Naive thymus-derived CD8-positive, alpha-beta T cell (primary cell): ENCODE results near the gene ZNF232. TPM values are rescaled to one million over a fixed set of nuclear protein-coding genes. Genes with fewer than 3 reads are reported as not detected.
"Not testable (repeated sequence)": the region's sequence is repeated elsewhere in the genome, so short reads cannot be mapped to it uniquely, and the experiment has no call there.

ENCODE experiments used
- ATAC-seq, 2 donors: fragments of 150-1000 bp; cut with Tn5 transposase in 1 of 2; sonication (Bioruptor Pico), chemical (Tn5 transposase) in 1 of 2; 1 replicate in 1 of 2; 2 replicates in 1 of 2; pipeline ENCODE4 v1.10.0; 2021; ENCODE audit warnings: mild to moderate bottlenecking in 2 of 2, moderate library complexity in 2 of 2
- POLR2A ChIA-PET: fragments of 350-600 bp; sonication (Branson Sonifier 250); formaldehyde crosslinking; loops from one replicate; lab custom pipeline; 2021; ENCODE audit warnings: antibody characterized with exemption; lab: Charles Lee
- DNase-seq, 10 donors: peaks; one replicate each; pipeline versions ENCODE4 v3.0.0 to v3.0.0-alpha.2; 2020 to 2022
- H3K27ac Mint-ChIP-seq, 10 donors: one replicate each; pipeline ENCODE4 v1.8.0; 2020 to 2022; ENCODE audit warnings: mild to moderate bottlenecking in 10 of 10, mixed read lengths in 10 of 10, moderate library complexity in 4 of 10, inconsistent platforms in 1 of 10
- H3K27me3 Mint-ChIP-seq, 5 donors: one replicate each; pipeline ENCODE4 v1.8.0; 2021 to 2022; ENCODE audit warnings: mixed read lengths in 5 of 5
- H3K36me3 Mint-ChIP-seq, 3 donors: one replicate each; pipeline ENCODE4 v1.8.0; 2020 to 2022; ENCODE audit warnings: mixed read lengths in 3 of 3, mild to moderate bottlenecking in 2 of 3, inconsistent platforms in 1 of 3
- H3K4me1 Mint-ChIP-seq, 4 donors: one replicate each; pipeline ENCODE4 v1.8.0; 2021 to 2022; ENCODE audit warnings: mixed read lengths in 4 of 4
- H3K4me3 Mint-ChIP-seq, 10 donors: one replicate each; pipeline ENCODE4 v1.8.0; 2020 to 2022; ENCODE audit warnings: mild to moderate bottlenecking in 10 of 10, mixed read lengths in 10 of 10, moderate library complexity in 6 of 10, inconsistent platforms in 1 of 10
- H3K9me3 Mint-ChIP-seq, 9 donors: one replicate each; pipeline ENCODE4 v1.8.0; 2020 to 2022; ENCODE audit warnings: mixed read lengths in 9 of 9, mild to moderate bottlenecking in 3 of 9, inconsistent platforms in 1 of 9, moderate library complexity in 1 of 9
- polyA plus RNA-seq, 3 donors: library from polyadenylated mRNA; unstranded; fragments of 300-500 nt; fragmentation: Illumina TruSeq; gene quantifications; one replicate each; pipeline ENCODE4 v1.2.3, GENCODE V29; 2021
- total RNA-seq, 8 experiments: library from RNA in 2 of 8; stranded (reverse) in 2 of 8; gene quantifications; one replicate each; pipeline ENCODE4 v1.2.3 and lab custom pipeline; 2021 to 2026

The ZNF232 gene
- 10 to 100 TPM; 14.0 to 18.9 TPM for total RNA-seq
- 1 to 10 TPM; 6.0 to 10.0 (median 7.3) TPM for polyA plus RNA-seq
- total RNA-seq (lab: John Stamatoyannopoulos, UW) = 8.3 to 34.8 (median 20.8) reads per million in 6 experiments

DNA sequence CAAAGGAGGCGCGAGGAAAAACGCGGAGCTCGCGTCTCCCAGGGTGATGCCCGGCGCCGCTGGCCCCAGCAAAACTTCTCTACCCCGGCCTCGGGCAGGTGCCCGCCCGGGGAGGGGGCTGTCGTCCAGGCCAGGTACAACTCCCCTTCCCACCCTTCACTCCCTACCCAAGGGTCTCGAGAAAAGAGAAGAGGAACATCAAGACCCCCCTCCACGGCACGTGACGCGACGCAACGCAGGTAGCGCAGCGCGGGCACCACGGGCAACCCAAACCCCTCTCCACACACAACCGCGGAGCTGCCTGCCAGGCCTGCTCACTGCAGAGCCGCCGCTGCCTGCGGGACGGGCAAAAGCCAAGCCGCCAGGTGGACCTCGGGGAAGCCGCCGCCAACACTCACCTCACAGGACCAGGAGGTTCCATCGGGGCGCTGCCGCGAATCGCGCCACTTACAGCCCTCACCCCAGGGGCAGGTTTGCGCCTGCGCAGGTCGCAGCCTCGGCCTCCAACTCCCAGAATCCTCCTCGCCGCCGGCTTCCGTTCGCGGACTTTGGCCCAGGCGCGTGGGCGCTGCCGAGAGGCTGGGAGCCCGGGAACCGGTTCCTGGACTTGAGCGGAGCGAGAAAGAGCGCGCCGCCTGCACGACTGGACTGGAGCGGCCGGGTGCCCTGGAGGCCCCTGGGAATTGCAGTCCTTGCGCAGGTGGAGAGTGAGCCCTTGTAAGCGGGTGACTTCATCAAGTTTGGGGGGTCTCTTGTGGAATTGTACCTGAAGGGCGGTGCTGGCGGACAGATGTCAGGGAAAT, at the start of gene ZNF232:
TSS of gene ZNF232 (minus strand) at position 477 of the 803 bp plus-strand sequence. CDS start at position 421, 56 bp downstream.
- peaks cover 21 to 44% (median 28%) of the 10 kb centered on the region in 4 donors for H3K4me1 Mint-ChIP-seq
- H3K4me3 Mint-ChIP-seq = peak within 1 kb of the TSS; percentile 83 to 93 (median 87)
- peaks cover 8 to 30% (median 13%) of the 10 kb centered on the region in 3 donors for H3K36me3 Mint-ChIP-seq

DNA sequence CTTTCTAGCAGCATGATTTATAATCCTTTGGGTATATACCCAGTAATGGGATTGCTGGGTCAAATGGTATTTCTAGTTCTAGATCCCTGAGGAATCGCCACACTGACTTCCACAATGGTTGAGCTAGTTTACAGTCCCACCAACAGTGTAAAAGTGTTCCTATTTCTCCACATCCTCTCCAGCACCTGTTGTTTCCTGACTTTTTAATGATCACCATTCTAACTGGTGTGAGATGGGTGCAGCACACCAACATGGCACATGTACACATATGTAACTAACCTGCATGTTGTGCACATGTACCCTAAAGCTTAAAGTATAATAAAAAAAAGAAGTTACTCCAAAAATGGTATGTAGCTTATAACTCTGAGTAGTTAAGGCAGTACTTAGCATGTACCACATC, 49.0 kb upstream of the ZNF232 start:
- H3K4me1 Mint-ChIP-seq = not testable (repeated sequence)

More for the DNA sequence above, at the start of gene ZNF232:
- H3K27me3 Mint-ChIP-seq = peaks cover 1 to 24% (median 6%) of the 10 kb centered on the region in 5 donors
- POLR2A ChIA-PET = interaction anchor here (0.5 to 1.7 kb wide), 9 partner anchors 13 to 209 kb away, joined by 3 to 8 read pairs (median 3); partner anchors contain the start of genes CHRNE and ZNF594
- ATAC-seq (peak; percentile 86 to 90), DNase-seq (peak; percentile 82 to 93 (median 88))
- H3K27ac Mint-ChIP-seq = peak within 1 kb of the TSS; percentile 71 to 95 (median 88)
- peaks cover 0 to under 1% (median 0%) of the 10 kb centered on the region in 9 donors for H3K9me3 Mint-ChIP-seq

GRCh38 chr17:5146122-5146521, 34.4 kb upstream of the ZNF232 start:
- DNase-seq, H3K27ac Mint-ChIP-seq, H3K4me1 Mint-ChIP-seq, H3K36me3 Mint-ChIP-seq, H3K9me3 Mint-ChIP-seq, H3K4me3 Mint-ChIP-seq, ATAC-seq, POLR2A ChIA-PET: not testable (repeated sequence)
- peaks cover 0 to 14% (median 3%) of the 10 kb centered on the region in 5 donors for H3K27me3 Mint-ChIP-seq

More for the DNA sequence above, 49.0 kb upstream of the ZNF232 start:
- H3K36me3 Mint-ChIP-seq, ATAC-seq, H3K4me3 Mint-ChIP-seq, DNase-seq, H3K27ac Mint-ChIP-seq, H3K9me3 Mint-ChIP-seq, POLR2A ChIA-PET: not testable (repeated sequence)
- H3K27me3 Mint-ChIP-seq = peaks cover 0 to 23% (median 17%) of the 10 kb centered on the region in 5 donors

GRCh38 chr17:5142877-5143276, 31.2 kb upstream of the ZNF232 start:
- DNase-seq, ATAC-seq, POLR2A ChIA-PET, H3K4me3 Mint-ChIP-seq, H3K27me3 Mint-ChIP-seq, H3K27ac Mint-ChIP-seq, H3K9me3 Mint-ChIP-seq, H3K36me3 Mint-ChIP-seq, H3K4me1 Mint-ChIP-seq: not testable (repeated sequence)

- no peaks in the 10 kb centered on the region for H3K27me3 Mint-ChIP-seq
- POLR2A ChIA-PET = no interaction called here
- H3K36me3 Mint-ChIP-seq = no peaks in the 10 kb centered on the region
Measured at GRCh38 chr17:5139458-5139732, 27.7 kb upstream of the ZNF232 start.

GRCh38 chr17:5138616-5139457, 27.2 kb upstream of the ZNF232 start:
- Mint-ChIP-seq H3K36me3 (no peaks in the 10 kb centered on the region), H3K9me3 (no peaks in the 10 kb centered on the region), H3K27ac (no peak overlapping the region), H3K4me3 (no peak overlapping the region), H3K27me3 (no peaks in the 10 kb centered on the region), H3K4me1 (peaks cover 0 to 2% (median 0%) of the 10 kb centered on the region in 4 donors)
- POLR2A ChIA-PET = interaction anchor here (0.5 kb wide), 1 partner anchor 391 kb away, joined by 4 read pairs; no protein-coding TSS in a partner anchor
- DNase-seq = peak in 1 of 10 donors; percentile 46
- ATAC-seq = no peak

More at GRCh38 chr17:5139458-5139732, 27.7 kb upstream of the ZNF232 start:
- ATAC-seq (no peak), DNase-seq (no peak)
- no peak overlapping the region for H3K27ac Mint-ChIP-seq
- peaks cover 0 to 2% (median 0%) of the 10 kb centered on the region in 4 donors for H3K4me1 Mint-ChIP-seq
- H3K9me3 Mint-ChIP-seq = no peaks in the 10 kb centered on the region
- no peak overlapping the region for H3K4me3 Mint-ChIP-seq

- ATAC-seq, H3K4me3 Mint-ChIP-seq, H3K9me3 Mint-ChIP-seq, H3K27me3 Mint-ChIP-seq, H3K4me1 Mint-ChIP-seq, H3K27ac Mint-ChIP-seq, H3K36me3 Mint-ChIP-seq: not testable (repeated sequence)
- POLR2A ChIA-PET = interaction anchor here (0.5 kb wide), 1 partner anchor 391 kb away, joined by 4 read pairs; no protein-coding TSS in a partner anchor
- peak in 1 of 10 donors; percentile 45 for DNase-seq
Measured at GRCh38 chr17:5138198-5138544, 26.5 kb upstream of the ZNF232 start.

- DNase-seq, ATAC-seq, H3K9me3 Mint-ChIP-seq, H3K27me3 Mint-ChIP-seq, H3K36me3 Mint-ChIP-seq, POLR2A ChIA-PET, H3K4me1 Mint-ChIP-seq, H3K4me3 Mint-ChIP-seq, H3K27ac Mint-ChIP-seq: not testable (repeated sequence)
Measured at GRCh38 chr17:5137511-5138197, 26.0 kb upstream of the ZNF232 start.

DNA sequence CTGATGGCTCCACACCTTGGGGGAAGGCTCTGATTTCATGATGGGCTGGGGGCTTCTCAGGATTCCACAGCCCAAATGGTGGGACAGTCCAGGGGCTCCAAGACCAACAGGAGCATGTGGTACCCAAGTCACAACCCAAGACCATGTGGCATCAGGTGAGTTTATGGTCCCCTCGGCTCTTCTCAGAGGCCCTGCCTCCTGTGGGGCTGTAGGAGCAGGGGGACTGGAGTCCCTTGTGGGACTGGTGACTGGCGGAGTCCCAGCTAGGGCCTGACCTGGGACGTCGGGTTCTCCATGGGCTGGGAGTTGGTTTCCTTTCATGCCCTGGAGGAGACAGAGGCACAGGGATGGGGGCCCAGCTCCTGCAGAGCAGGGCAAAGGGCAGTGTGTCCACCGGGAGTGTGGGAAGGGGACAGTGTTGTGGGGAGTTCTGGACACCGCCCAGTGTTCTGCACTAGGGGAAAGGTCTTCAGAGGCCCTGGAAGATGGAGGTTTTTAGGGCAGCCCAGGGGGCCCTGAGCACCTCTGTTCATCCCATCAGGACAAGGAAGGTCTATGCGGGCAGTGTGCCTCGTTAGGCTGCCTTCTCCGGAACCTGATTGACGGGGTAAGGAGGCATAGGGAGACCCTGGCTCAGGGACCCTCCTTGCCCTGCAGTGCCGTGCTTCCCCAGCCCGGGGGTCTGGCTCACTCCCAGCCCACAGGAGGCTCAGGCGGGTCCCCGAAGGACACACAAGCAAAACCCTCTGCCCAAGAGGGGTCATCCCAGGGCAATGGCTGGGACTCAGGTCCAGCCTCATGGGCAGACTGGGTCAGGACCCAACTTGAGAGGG, 25.1 kb upstream of the ZNF232 start:
- H3K9me3 Mint-ChIP-seq, H3K4me1 Mint-ChIP-seq, H3K36me3 Mint-ChIP-seq, ATAC-seq, POLR2A ChIA-PET, H3K4me3 Mint-ChIP-seq, H3K27me3 Mint-ChIP-seq, H3K27ac Mint-ChIP-seq: not testable (repeated sequence)
- DNase-seq = peak in 1 of 10 donors; percentile 24

DNA sequence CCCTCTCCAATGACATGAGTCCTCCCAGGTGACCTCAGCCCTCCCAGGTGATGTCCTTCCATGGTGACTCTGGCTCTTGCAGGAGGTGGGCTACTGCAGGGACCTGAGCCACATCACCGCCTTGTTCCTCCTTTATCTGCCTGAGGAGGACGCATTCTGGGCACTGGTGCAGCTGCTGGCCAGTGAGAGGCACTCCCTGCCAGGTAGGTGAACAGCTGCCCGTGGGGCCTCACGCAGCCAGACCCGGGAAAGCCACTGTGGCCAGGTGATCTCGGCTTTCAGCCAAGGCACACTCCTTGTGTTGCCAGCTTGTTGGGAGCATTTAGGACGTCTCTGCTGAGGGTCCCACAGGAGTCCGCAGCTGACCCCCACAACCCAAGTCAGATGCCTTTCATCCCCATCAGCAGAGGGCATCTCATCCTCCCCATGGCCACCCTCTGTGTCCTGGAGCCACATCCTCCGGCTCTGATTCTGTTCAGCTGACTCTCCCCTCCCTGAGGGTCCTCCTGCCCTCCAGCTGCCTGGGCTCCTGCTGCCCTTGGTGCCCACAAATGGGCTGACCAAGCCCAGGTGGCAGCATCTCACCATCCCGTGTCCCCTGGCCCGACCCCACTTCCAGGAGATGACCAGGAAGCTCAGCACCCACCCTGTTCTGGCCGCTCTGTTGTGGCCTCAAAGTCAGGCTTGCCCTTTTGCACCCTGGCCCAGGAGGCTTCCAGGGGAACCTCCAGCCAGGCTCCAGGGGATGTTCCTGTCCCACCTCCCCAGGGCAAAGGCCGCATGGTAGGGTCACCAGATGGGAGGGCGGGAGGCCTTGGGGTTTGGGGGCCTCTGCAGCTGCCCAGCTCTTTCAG, 24.3 kb upstream of the ZNF232 start:
- no peaks in the 10 kb centered on the region for H3K36me3 Mint-ChIP-seq
- peaks cover 0 to 2% (median 0%) of the 10 kb centered on the region in 4 donors for H3K4me1 Mint-ChIP-seq
- ATAC-seq (no peak), DNase-seq (peak in 1 of 10 donors; percentile 55)
- no peaks in the 10 kb centered on the region for H3K27me3 Mint-ChIP-seq
- no peaks in the 10 kb centered on the region for H3K9me3 Mint-ChIP-seq
- no peak overlapping the region for H3K4me3 Mint-ChIP-seq
- H3K27ac Mint-ChIP-seq = no peak overlapping the region
- POLR2A ChIA-PET = no interaction called here

- H3K9me3 Mint-ChIP-seq, DNase-seq, H3K36me3 Mint-ChIP-seq, H3K27me3 Mint-ChIP-seq, POLR2A ChIA-PET, ATAC-seq, H3K4me3 Mint-ChIP-seq, H3K27ac Mint-ChIP-seq, H3K4me1 Mint-ChIP-seq: not testable (repeated sequence)
Measured at GRCh38 chr17:5135131-5135712, 23.5 kb upstream of the ZNF232 start.
